Rectal smooth muscle tissue (tissue), 1 donor: Measurements from ENCODE around the gene ABCC2.
"Not testable (repeated sequence)": the region's sequence is repeated elsewhere in the genome, so short reads cannot be mapped to it uniquely, and the experiment has no call there.

Experiments used
- H3K27ac ChIP-seq: one replicate; pipeline ENCODE4 v1.7.0; 2013; ENCODE audit warnings: low read depth, low read length, inconsistent platforms
- H3K27me3 ChIP-seq: one replicate; pipeline ENCODE4 v1.7.0; 2013; ENCODE audit warnings: low read length; ENCODE audit not compliant: control insufficient read depth, insufficient read depth
- H3K36me3 ChIP-seq: one replicate; pipeline ENCODE4 v1.7.0; 2013; ENCODE audit warnings: low read length; ENCODE audit not compliant: control insufficient read depth, insufficient read depth
- H3K4me1 ChIP-seq: one replicate; pipeline ENCODE4 v1.7.0; 2013; ENCODE audit warnings: low read length; ENCODE audit not compliant: control insufficient read depth, insufficient read depth
- H3K4me3 ChIP-seq: one replicate; pipeline ENCODE4 v1.7.0; 2013; ENCODE audit warnings: low read length
- H3K9ac ChIP-seq: one replicate; pipeline ENCODE4 v1.7.0; 2013; ENCODE audit warnings: low read length

ABCC2 gene

DNA sequence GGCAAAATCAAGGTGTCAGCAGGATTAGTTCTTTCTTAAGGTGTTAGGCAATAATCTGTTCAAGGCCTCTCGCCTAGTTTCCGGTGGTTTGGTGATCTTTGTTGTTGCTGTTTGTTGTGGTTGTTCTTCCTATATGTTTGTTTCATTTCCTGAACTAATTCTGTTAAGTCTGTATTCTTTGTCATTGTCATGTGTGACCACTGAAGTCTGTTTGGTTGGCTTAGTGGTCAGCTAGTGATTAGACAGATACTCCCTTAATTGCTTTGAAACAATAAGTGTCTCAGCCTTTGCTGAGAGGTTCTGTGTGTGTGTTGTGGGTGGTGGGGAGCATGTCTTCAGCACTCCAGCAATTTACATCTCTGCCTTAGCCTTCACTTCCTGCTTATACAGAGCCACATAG lies 46.0 kb downstream of the ABCC2 start:
- H3K4me3 ChIP-seq: no peak overlapping the region
- H3K9ac ChIP-seq: no peak overlapping the region
- H3K27me3 ChIP-seq: no peaks in the 10 kb centered on the region
- H3K27ac ChIP-seq: no peak overlapping the region
- no peaks in the 10 kb centered on the region for H3K4me1 ChIP-seq
- no peaks in the 10 kb centered on the region for H3K36me3 ChIP-seq

DNA sequence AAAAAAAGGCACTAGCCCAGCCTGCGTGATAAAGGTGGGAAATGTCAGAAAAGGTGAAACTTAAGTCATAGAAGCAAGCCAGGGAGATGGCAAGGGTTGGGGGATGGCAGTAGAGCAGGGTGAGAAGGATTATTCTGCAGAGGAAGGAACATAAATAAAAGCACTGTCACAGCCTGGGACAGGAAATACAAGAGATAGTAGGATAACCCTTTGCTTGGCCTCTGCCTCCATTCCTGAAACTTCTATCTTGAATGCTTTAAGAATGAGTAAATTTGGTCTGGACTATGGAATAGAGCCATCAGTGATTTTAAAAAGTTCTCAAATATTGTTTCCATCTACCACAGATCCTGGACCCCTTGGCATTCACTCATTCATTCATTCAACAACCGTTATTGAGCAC lies 50.0 kb downstream of the ABCC2 start:
- Histone ChIP-seq H3K27ac (no peak overlapping the region), H3K4me3 (no peak overlapping the region), H3K36me3 (no peaks in the 10 kb centered on the region), H3K27me3 (no peaks in the 10 kb centered on the region), H3K9ac (no peak overlapping the region), H3K4me1 (no peaks in the 10 kb centered on the region)

DNA sequence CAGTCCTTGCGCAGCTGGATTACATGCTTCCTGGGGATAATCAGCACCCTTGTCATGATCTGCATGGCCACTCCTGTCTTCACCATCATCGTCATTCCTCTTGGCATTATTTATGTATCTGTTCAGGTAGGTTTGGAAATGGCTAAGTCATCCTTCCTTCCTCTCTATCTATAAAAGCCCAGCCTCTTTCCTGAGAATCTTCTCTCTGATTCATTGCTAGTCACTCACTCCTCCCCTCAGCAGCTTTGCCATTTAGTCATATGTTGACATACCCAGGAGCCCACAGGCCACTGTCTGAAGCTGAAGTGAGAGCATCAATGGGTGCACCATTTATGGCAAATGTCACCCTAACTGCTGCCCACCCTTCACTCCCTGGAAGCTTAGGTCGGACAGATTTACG lies 52.0 kb downstream of the ABCC2 start:
- Histone ChIP-seq H3K27ac (no peak overlapping the region), H3K4me3 (no peak overlapping the region), H3K27me3 (no peaks in the 10 kb centered on the region), H3K36me3 (no peaks in the 10 kb centered on the region), H3K4me1 (no peaks in the 10 kb centered on the region), H3K9ac (no peak overlapping the region)

DNA sequence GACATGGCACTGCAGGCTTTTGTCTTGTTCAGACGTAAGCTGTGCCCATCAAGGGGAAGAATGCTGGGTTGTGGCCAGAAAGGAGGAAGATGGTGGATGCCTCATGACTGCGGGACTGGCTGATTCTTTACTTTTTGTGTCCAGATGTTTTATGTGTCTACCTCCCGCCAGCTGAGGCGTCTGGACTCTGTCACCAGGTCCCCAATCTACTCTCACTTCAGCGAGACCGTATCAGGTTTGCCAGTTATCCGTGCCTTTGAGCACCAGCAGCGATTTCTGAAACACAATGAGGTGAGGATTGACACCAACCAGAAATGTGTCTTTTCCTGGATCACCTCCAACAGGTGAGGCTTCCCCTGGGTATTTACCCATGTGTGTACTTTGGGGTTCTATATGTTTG lies 53.5 kb downstream of the ABCC2 start:
- H3K27ac ChIP-seq: no peak overlapping the region
- H3K4me3 ChIP-seq: no peak overlapping the region
- no peaks in the 10 kb centered on the region for H3K27me3 ChIP-seq
- no peak overlapping the region for H3K9ac ChIP-seq
- H3K36me3 ChIP-seq: no peaks in the 10 kb centered on the region
- no peaks in the 10 kb centered on the region for H3K4me1 ChIP-seq

DNA sequence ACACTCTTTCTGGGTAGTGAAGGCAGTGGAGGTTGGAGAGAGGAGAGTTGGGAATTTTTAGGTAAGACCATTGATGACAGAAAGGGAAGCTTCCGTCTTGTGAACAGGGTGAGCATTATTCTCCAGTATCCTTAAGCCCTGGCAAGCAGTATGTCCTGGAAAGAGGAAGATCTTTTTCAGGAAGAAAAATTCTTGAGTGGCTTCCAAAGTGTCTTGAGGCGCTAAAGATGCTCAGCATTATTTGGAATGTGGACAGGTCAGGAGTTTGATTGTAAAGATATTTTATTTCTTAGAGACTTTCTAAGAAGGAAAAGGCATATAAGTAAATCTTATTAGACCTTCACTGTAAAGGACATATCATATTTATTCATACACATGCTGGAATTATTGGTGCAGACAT lies 54.3 kb downstream of the ABCC2 start:
- Histone ChIP-seq H3K27me3 (no peaks in the 10 kb centered on the region), H3K4me3 (no peak overlapping the region), H3K4me1 (no peaks in the 10 kb centered on the region), H3K36me3 (no peaks in the 10 kb centered on the region), H3K9ac (no peak overlapping the region), H3K27ac (no peak overlapping the region)

DNA sequence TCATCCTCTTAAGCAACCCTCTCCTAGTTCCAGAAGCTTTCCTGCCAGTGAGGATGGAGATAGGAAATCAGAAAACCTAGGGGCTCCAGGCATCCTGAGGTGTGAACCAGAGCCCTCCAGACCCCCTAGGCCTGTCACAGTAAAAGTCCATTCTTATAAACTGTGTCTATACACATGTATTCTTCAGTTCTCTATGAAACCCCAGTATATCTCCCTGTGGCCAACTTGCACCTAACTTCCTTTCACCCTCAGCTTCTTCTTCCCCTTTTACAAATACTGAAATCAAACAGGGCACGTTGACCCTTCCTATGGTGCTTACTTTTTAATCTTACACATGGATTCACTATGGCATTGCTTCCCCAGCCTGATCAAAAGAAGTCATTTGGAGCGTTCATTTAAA lies 58.4 kb downstream of the ABCC2 start:
- not testable (repeated sequence) for H3K4me3 ChIP-seq, H3K27ac ChIP-seq, H3K4me1 ChIP-seq

DNA sequence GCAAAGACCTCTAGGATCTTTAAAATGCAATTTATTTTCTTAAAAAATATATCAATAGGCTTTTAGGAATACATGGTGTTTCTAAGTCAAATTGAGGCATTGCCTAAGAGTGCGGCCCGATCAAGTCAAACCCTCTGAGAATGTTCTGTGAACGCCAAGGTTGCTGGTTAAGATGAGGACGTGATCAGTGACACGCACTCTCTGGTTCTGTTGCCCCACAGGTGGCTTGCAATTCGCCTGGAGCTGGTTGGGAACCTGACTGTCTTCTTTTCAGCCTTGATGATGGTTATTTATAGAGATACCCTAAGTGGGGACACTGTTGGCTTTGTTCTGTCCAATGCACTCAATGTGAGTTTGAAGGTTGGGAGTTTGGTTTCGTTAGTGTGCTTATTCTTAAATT lies 59.3 kb downstream of the ABCC2 start:
- no peak overlapping the region for H3K27ac ChIP-seq
- H3K27me3 ChIP-seq: no peaks in the 10 kb centered on the region
- no peak overlapping the region for H3K4me3 ChIP-seq
- H3K36me3 ChIP-seq: no peaks in the 10 kb centered on the region
- no peaks in the 10 kb centered on the region for H3K4me1 ChIP-seq
- no peak overlapping the region for H3K9ac ChIP-seq

More for the DNA sequence above, 58.4 kb downstream of the ABCC2 start:
- H3K27me3 ChIP-seq, H3K9ac ChIP-seq, H3K36me3 ChIP-seq: not testable (repeated sequence)

DNA sequence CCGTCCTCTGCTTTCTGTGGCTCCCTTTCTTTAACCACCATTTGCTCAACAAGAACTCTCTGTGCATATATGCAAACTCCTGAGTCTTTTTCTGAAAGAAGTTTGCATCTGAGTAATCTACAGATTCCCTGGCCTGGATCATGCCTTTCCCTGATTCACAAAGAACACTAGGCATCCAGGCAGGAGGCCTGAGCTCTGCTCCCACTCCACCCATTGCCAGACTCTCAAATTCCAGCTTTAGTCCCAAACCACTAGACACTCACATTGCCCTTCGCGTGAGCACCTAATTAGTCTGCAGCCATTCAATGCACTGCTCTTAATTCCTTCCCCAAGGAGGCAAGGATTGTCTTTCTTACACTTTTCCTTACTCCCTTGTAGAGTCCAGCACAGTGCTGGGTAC lies 60.9 kb downstream of the ABCC2 start:
- Histone ChIP-seq H3K36me3 (no peaks in the 10 kb centered on the region), H3K9ac (no peak overlapping the region), H3K27ac (no peak overlapping the region), H3K4me1 (no peaks in the 10 kb centered on the region), H3K4me3 (no peak overlapping the region), H3K27me3 (no peaks in the 10 kb centered on the region)

DNA sequence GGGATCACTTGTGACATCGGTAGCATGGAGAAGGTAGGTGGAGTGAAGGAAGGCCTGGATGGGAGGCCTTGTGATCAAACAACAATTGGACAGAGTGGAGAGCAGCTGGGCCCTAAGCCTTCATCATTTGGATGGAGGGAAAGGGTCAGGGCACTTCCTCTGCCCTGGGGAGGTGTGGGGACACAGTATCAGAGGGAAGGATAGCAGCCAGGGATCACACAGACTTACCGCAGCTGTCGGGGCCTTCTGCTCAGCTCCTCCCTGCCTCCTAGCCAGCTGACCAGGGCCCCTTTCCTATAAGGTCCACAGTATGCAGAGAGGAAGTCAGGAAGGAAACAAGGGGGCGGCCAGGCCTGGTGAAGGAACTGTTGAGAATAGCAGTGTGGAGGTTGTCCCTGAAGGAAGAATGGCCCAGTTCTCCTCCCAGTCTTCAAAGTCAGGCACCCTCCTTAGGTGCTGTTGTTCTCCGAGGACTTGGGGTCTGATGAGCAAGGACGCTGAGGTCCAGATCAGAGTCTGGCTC lies 62.1 kb downstream of the ABCC2 start:
- H3K36me3 ChIP-seq: no peaks in the 10 kb centered on the region
- H3K9ac ChIP-seq: no peak overlapping the region
- no peak overlapping the region for H3K4me3 ChIP-seq
- H3K4me1 ChIP-seq: no peaks in the 10 kb centered on the region
- H3K27me3 ChIP-seq: no peaks in the 10 kb centered on the region
- H3K27ac ChIP-seq: no peak overlapping the region

DNA sequence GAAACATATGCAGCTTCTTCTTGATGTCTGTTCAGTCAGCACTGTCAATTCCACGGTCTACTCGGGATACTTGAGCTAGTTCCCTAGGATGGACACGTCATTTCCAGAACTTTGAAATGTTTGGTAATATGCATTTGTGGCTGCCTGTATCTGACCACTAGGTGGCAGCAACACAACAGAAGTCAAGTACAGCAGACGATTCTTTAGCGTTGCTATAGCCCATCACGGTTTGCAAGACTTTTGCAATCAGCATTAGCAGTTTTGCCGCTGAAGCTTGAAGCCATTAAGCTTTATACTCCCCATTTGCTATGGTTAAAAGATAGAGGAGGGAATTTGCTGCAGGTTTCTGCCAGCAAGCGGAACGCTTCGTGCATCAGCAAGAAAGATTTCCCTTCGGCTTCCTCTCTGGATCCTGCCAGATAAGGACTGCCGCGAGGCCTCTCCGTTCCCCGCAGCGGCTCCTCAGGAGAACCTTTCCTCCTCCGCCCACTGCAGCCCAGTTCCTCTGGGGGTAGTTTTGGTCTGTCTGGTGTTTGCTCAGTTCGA lies 63.5 kb downstream of the ABCC2 start:
- Histone ChIP-seq H3K9ac (no peak overlapping the region), H3K27me3 (no peaks in the 10 kb centered on the region), H3K4me3 (peak overlapping the region; percentile 55), H3K27ac (no peak overlapping the region), H3K4me1 (no peaks in the 10 kb centered on the region), H3K36me3 (no peaks in the 10 kb centered on the region)

DNA sequence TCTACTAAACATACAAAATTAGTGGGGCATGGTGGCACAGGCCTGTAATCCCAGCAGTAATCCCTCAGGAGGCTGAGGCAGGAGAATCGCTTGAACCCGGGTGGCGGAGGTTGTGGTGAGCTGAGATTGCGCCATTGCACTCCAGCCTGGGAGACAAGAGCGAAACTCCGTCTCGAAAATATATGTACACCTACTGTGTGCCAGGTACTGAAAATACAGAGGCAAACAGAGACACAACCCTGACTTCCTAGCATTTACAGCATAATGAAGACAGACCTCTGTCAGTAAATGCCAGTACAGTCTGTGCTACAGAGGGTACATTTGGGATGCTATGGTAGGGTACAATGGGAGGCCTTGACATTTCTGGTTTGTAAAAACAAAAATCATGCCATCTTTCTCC lies 66.6 kb downstream of the ABCC2 start:
- H3K27me3 ChIP-seq: no peaks in the 10 kb centered on the region
- no peaks in the 10 kb centered on the region for H3K36me3 ChIP-seq
- H3K9ac ChIP-seq: no peak overlapping the region
- no peak overlapping the region for H3K27ac ChIP-seq
- H3K4me1 ChIP-seq: no peaks in the 10 kb centered on the region
- no peak overlapping the region for H3K4me3 ChIP-seq

DNA sequence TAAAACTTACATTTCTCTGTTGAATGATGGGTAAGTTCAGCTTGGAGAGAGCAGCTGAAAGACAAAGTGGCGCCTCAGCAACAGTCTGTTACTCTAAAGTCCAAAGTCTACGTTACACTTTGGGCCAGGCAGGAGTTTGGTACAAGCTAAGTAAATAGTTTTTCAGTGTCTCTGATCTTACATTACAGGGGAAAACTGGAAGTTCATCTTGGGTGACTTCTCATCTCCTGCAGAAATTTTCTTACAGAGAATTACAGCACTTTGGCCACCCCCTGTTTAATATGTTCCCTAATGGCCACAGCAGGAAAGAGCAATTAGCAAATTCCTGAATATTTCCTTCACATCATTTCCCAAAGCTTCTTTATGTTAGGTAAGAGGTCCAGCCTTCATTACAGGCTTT lies 67.1 kb downstream of the ABCC2 start:
- H3K9ac ChIP-seq: no peak overlapping the region
- no peaks in the 10 kb centered on the region for H3K4me1 ChIP-seq
- H3K27me3 ChIP-seq: no peaks in the 10 kb centered on the region
- H3K4me3 ChIP-seq: no peak overlapping the region
- H3K36me3 ChIP-seq: no peaks in the 10 kb centered on the region
- H3K27ac ChIP-seq: no peak overlapping the region

DNA sequence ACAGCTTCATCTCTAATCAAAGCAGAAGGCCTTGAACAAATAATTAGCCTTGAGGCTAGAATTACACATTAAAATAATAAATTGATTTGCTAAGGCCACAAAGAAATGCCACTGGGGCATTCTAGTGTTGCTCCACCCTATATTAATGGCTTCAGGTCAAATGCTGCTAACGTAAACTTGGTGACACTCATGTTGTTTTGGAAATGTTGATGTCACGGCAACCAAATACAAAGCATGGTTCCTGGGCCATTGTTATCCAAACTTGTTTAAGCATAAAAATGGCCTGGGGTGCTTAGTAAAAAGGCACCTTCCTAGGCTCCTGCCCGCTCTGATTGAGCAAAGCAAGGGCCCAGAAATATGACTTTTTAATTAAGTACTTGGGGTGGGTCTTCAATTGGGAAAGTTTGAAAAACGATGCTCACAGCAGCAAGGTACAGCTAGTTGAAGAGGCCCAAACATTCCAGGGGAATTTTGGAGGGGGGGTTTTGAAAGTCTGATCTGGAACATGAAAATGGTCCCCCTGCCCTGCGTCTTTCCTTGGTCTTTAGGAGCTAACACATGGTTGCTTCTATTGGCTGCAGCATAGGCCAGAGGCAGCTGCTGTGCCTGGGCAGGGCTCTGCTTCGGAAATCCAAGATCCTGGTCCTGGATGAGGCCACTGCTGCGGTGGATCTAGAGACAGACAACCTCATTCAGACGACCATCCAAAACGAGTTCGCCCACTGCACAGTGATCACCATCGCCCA lies 67.8 kb downstream of the ABCC2 start:
- no peak overlapping the region for H3K27ac ChIP-seq

More for the DNA sequence above, 67.8 kb downstream of the ABCC2 start:
- Histone ChIP-seq H3K4me3 (no peak overlapping the region), H3K36me3 (no peaks in the 10 kb centered on the region), H3K4me1 (no peaks in the 10 kb centered on the region), H3K9ac (no peak overlapping the region), H3K27me3 (no peaks in the 10 kb centered on the region)
